ENCODE data around the gene SERPIND1.
"Not testable (repeated sequence)": the region's sequence is repeated elsewhere in the genome, so short reads cannot be mapped to it uniquely, and the experiment has no call there.

SERPIND1 gene

DNA sequence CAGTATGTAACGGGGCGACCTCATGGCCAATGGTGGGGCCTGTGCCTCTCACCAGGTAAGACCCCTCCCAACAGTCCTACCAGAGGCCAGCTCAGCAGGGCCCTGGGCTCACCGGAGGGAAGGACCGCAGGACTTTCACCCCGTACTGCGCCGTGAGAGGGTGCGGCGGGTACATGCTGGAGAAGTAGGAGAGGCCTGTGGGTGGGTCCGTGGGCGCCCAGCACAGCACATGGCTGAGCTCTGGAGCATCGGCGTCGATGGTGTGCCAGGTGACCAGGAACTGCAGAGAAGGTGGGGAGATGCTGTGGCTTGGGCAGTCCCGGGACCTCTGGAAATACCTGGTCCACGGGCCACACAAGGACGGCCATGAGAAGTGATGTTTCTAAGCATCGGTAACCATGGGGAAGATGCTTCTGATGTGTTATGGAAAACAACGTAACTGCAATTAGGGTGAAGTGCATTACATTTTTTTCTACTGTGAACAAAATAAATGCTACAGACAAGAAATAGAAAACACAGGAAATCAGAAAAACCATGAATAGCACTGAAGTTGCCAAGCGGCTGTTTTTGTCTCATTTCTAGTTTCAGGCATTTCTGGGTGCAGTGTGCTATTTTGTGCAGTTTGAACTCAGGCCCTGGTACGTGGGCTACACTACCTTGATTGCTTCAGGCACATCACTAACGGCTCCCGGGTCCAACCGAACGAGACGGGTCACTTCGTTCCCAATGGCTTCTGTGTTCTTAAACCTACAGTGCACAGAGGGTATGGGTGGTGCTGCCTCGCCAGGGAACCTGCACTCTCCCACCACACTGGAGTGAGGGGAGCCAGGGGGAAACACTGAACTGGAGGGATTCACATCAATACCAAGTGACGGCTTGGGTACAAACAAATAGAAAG lies 46.5 kb upstream of the SERPIND1 start:
- Histone ChIP-seq H3K9me2 (replicated peaks; ENCODE audit: control insufficient read depth, low read length) (no peaks in the 10 kb centered on the region), H3K4me3 (ENCODE audit: low read length) (no peak overlapping the region), H4K20me1 (ENCODE audit: control insufficient read depth, insufficient read depth, low read depth, low read length) (no peaks in the 10 kb centered on the region), H3K4me2 (ENCODE audit: low read length) (no peak overlapping the region), H3K27ac (ENCODE audit: low read depth, low read length) (no peak overlapping the region), H3F3A (ENCODE audit: control insufficient read depth, insufficient read depth) (no peaks in the 10 kb centered on the region), H3K4me1 (ENCODE audit: control insufficient read depth, low read length) (peaks cover under 1% of the 10 kb centered on the region; the same call in 1 of the 2 replicates), H3K9me3 (ENCODE audit: control insufficient read depth, insufficient read depth, low read length) (no peaks in the 10 kb centered on the region), H3K36me3 (ENCODE audit: control insufficient read depth, low read length) (peaks cover 35% of the 10 kb centered on the region), H3K79me2 (ENCODE audit: control insufficient read depth, low read length) (no peaks in the 10 kb centered on the region), H3K27me3 (ENCODE audit: control insufficient read depth, low read length) (no peaks in the 10 kb centered on the region)
- no peak for TF ChIP-seq CTCF (IDR thresholded peaks at IDR 0.05; ENCODE audit: low read depth, low read length, poor library complexity, severe bottlenecking)
- TF ChIP-seq EZH2phosphoT487 (IDR thresholded peaks at IDR 0.05; ENCODE audit: borderline replicate concordance, low read length): no peak

- Histone ChIP-seq H3K79me2 (ENCODE audit: control insufficient read depth, low read length) (no peaks in the 10 kb centered on the region), H3K27ac (ENCODE audit: low read depth, low read length) (no peak overlapping the region), H3K27me3 (ENCODE audit: control insufficient read depth, low read length) (no peaks in the 10 kb centered on the region), H3F3A (ENCODE audit: control insufficient read depth, insufficient read depth) (no peaks in the 10 kb centered on the region), H3K4me3 (ENCODE audit: low read length) (no peak overlapping the region), H3K36me3 (ENCODE audit: control insufficient read depth, low read length) (peaks cover 35% of the 10 kb centered on the region), H3K4me2 (ENCODE audit: low read length) (no peak overlapping the region), H4K20me1 (ENCODE audit: control insufficient read depth, insufficient read depth, low read depth, low read length) (no peaks in the 10 kb centered on the region), H3K9me2 (replicated peaks; ENCODE audit: control insufficient read depth, low read length) (no peaks in the 10 kb centered on the region), H3K4me1 (ENCODE audit: control insufficient read depth, low read length) (no peaks in the 10 kb centered on the region), H3K9me3 (ENCODE audit: control insufficient read depth, insufficient read depth, low read length) (no peaks in the 10 kb centered on the region)
- TF ChIP-seq EZH2phosphoT487 (IDR thresholded peaks at IDR 0.05; ENCODE audit: borderline replicate concordance, low read length) (no peak), CTCF (IDR thresholded peaks at IDR 0.05; ENCODE audit: low read depth, low read length, poor library complexity, severe bottlenecking) (no peak)
These were observed 45.3 kb upstream of the SERPIND1 start for GRCh38 chr22:20728523-20729190.

DNA sequence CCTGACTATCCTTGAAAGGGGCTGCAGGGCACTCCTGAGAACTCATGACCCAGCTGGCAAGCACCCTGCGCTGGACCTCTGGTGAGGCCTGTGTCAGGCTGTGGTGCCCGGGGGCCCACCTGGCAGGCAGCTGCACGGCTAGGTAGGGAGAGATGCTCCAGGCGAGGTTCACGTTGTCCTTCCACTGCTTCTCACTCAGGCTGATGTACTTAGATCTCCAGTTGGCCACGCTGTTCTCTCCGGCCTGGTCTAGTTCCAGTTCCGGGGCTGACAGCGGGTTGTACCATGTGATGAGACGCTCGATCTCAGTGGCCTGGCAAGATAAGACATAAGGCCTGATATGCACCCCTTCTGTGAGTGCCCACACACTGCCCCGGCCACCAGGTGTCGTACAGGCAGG lies 44.7 kb upstream of the SERPIND1 start:
- Histone ChIP-seq H3K27ac (ENCODE audit: low read depth, low read length) (no peak overlapping the region), H4K20me1 (ENCODE audit: control insufficient read depth, insufficient read depth, low read depth, low read length) (no peaks in the 10 kb centered on the region), H3F3A (ENCODE audit: control insufficient read depth, insufficient read depth) (no peaks in the 10 kb centered on the region), H3K4me1 (ENCODE audit: control insufficient read depth, low read length) (no peaks in the 10 kb centered on the region), H3K9me2 (replicated peaks; ENCODE audit: control insufficient read depth, low read length) (no peaks in the 10 kb centered on the region), H3K79me2 (ENCODE audit: control insufficient read depth, low read length) (no peaks in the 10 kb centered on the region), H3K4me2 (ENCODE audit: low read length) (no peak overlapping the region), H3K27me3 (ENCODE audit: control insufficient read depth, low read length) (no peaks in the 10 kb centered on the region), H3K36me3 (ENCODE audit: control insufficient read depth, low read length) (peaks cover 35% of the 10 kb centered on the region), H3K9me3 (ENCODE audit: control insufficient read depth, insufficient read depth, low read length) (no peaks in the 10 kb centered on the region), H3K4me3 (ENCODE audit: low read length) (no peak overlapping the region)
- TF ChIP-seq CTCF (IDR thresholded peaks at IDR 0.05; ENCODE audit: low read depth, low read length, poor library complexity, severe bottlenecking) (no peak), EZH2phosphoT487 (IDR thresholded peaks at IDR 0.05; ENCODE audit: borderline replicate concordance, low read length) (no peak)

DNA sequence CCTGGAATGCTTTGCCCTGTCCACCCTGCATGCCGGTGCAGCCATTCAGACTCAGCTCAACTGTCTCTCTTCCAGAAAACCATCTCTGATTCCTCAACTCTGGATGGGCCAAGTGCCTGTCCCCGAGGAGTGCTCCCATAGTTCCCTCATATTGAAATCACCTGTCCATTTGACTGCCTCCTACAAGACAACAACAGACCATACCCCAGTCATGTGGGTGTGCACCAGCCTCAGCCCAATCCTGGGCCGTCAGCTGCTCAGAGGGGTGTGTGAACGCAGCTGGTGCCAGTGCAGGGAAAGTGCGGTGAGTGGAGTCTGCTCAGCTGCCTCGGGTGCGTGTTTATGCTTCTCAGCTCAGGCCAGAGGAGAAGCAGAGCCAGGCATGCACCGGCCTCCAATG lies 41.5 kb upstream of the SERPIND1 start:
- H3K27me3 ChIP-seq (ENCODE audit: control insufficient read depth, low read length); H3K4me3 ChIP-seq (ENCODE audit: low read length); H3K4me2 ChIP-seq (ENCODE audit: low read length); H3K79me2 ChIP-seq (ENCODE audit: control insufficient read depth, low read length); H3K4me1 ChIP-seq (ENCODE audit: control insufficient read depth, low read length); H3K9me2 ChIP-seq (replicated peaks; ENCODE audit: control insufficient read depth, low read length); H3K27ac ChIP-seq (ENCODE audit: low read depth, low read length); H3F3A ChIP-seq (ENCODE audit: control insufficient read depth, insufficient read depth); H4K20me1 ChIP-seq (ENCODE audit: control insufficient read depth, insufficient read depth, low read depth, low read length); H3K9me3 ChIP-seq (ENCODE audit: control insufficient read depth, insufficient read depth, low read length): not testable (repeated sequence)
- peaks cover 20% of the 10 kb centered on the region for H3K36me3 ChIP-seq (ENCODE audit: control insufficient read depth, low read length)

DNA sequence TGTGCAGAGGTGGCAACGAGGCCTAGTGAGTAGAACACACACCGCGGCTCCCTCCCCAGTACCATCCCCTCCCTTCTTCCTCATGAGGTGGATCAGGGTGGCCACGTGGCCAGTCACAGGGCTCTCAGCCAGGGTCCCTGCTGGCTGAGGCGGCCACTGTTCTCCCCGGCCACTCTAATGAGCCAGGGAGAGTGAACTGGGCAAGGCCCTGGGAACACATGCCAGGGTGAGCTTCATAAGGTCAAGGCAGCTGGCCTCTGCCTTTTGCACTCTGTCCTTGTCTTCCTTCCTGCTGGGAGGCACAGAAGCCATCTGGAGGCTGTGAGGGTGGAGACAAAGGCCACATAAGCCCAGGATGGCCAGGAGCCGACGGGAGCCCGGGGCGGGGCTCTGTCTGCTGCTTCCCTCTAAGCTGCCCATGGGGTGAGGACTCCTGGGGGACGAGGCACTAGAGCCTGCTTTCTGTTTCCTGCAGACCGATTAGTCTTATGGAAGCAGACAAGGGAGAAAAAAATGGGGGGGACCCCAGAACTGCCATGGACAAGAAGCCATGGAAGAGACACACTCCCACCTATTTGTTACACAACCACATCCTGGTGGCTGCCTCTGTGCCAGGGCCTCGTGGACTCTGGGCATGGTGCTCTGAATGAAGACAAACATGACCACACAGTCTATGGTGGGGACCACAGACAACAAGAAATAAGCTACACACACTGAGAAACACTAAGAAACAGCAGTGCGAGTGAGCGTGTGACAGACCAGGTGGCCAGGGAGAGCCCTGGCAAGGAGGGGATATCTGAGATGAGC lies 38.4 kb upstream of the SERPIND1 start:
- not testable (repeated sequence) for H3F3A ChIP-seq (ENCODE audit: control insufficient read depth, insufficient read depth); H4K20me1 ChIP-seq (ENCODE audit: control insufficient read depth, insufficient read depth, low read depth, low read length); H3K9me3 ChIP-seq (ENCODE audit: control insufficient read depth, insufficient read depth, low read length); H3K36me3 ChIP-seq (ENCODE audit: control insufficient read depth, low read length); H3K4me1 ChIP-seq (ENCODE audit: control insufficient read depth, low read length); H3K4me3 ChIP-seq (ENCODE audit: low read length); H3K79me2 ChIP-seq (ENCODE audit: control insufficient read depth, low read length); H3K4me2 ChIP-seq (ENCODE audit: low read length); H3K9me2 ChIP-seq (replicated peaks; ENCODE audit: control insufficient read depth, low read length); H3K27ac ChIP-seq (ENCODE audit: low read depth, low read length); H3K27me3 ChIP-seq (ENCODE audit: control insufficient read depth, low read length)

Measured in DOHH2 (cell line).